Measurements from ENCODE around the gene APAF1. TPM values are rescaled to one million over a fixed set of nuclear protein-coding genes. Genes with fewer than 3 reads are reported as not detected.

Gene APAF1
- total RNA-seq, 2 donors from 2014 or later = 6.2 to 7.8 TPM

DNA sequence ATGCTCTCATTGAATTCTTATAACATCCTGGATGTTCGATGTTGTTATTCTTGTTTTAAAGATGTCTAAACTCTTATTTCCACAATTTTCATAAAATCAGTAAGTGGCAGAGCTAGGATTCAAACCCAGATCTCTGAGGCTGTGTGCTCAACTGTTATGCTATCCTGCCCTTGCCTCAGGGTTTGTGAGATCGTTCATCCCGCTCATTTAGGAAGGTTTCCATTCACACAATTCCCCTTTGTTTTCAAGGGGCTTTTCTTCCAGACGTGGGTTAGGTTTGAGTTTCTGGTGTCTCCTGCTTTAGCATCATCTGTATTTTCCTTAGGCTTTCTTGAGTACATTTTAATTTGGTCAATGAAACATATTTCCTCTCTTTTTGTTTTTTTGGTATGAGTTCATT is 69.3 kb downstream of the APAF1 start:
- no peak for DNase-seq
- no peak for ATAC-seq

DNA sequence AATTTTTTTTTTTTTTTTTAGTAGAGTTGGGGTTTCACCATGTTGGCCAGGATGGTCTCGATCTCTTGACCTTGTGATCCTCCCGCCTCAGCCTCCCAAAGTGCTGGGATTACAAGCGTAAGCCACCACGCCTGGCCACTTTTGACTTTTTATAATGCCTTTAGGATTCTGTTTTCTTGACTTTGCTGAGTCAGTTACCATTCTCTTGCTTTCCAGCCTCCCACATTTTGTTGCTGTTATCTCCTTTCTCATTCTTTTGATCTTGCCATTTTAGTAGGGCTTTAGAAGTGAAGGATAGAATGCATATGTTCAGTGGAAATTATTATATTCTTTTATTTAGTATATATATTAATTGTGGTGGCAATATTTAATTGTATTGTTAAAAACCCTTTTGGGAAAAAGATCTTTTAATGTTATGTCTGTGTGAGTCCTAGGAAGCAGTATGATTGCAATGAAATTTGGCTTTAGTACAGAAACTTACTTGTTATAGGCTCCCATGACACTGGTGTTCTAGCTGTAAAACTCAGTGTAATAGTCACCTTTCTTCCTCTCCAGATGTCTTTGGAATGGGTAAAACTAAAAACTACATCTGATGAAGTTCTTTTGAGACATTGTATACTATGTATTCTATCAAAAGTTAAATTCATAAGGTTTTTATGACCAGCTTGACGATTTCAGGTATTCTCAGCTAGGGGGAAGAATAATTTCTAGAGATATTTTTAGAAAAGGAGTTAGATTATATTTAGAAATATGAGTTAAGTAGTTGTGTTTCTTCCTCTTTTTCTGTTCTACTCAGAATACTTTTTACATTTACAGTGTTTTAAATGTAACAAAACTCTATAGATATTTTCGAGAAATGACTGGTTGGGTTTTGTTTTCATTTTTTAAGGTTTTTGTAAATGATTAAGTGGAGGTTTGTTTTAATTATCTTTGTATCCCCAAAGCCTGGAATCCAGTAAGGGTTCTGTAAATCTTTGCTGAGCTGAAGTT is 74.7 kb downstream of the APAF1 start:
- no peak for ATAC-seq
- intact Hi-C loops (cut with DNase I) = no loop called here
- DNase-seq = no peak

More for the DNA sequence above, 69.3 kb downstream of the APAF1 start:
- intact Hi-C loops (cut with DNase I) = no loop called here

DNA sequence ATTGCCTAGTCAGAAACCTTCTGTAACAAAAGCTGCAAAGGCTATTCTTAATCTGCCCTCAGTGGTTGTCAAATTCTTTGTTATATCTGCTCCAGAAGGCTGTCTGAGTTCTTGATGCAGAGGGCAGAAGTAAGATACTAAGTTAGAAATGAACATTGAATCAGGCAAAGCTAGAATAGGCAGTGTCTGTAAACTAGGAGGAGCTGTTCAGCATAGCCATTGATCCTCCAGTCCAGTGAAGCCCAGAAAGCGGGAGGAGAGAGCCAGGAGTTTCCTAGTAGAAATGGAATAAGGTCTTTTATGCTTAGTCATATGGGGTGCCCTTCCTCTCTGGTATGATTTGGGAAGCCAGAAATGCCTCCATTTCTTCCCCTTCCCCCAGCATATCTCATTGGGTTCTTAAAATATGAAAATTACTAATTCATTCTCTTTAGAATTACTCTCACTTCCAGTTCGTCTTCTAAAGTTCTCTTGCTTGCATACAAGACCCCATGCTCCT is 76.2 kb downstream of the APAF1 start:
- ATAC-seq (no peak), DNase-seq (no peak)
- intact Hi-C loops (cut with DNase I) = no loop called here

DNA sequence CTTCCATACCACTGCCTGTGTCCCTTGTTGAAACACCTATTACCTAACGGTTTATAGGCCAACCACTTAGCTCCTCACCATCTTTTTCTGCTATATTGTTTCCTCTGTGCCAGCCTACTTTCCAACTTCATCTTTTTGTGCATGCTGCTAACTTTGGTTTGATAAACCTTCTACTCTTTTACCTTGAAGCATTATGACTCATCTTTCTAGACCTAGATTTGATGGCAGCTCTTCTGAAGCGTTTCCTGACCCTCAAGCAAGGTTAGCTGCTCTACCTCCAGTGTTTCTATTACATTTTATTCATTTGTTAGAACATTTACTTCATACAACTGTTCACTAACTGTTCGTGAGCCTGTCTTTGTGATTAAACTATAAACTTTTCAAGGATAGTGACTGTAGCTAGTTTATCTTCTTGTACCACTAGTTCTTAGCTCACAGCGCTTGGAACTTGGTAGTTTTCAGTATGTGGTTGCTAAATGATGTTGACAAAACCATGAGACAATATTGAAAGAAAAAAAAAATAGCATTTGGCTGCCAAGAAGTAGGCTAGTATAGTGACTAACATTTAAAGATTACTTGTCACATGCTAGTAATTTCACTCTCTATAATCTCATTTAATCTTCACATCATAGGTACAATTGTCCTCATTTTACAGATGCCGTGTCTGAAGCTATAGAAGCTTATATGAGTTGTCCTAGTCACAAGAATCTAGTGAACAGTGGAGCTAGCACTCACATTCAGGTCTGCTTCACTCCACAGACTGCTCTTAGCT is 79.5 kb downstream of the APAF1 start:
- DNase-seq = no peak
- no peak for ATAC-seq
- intact Hi-C loops (cut with DNase I) = no loop called here

DNA sequence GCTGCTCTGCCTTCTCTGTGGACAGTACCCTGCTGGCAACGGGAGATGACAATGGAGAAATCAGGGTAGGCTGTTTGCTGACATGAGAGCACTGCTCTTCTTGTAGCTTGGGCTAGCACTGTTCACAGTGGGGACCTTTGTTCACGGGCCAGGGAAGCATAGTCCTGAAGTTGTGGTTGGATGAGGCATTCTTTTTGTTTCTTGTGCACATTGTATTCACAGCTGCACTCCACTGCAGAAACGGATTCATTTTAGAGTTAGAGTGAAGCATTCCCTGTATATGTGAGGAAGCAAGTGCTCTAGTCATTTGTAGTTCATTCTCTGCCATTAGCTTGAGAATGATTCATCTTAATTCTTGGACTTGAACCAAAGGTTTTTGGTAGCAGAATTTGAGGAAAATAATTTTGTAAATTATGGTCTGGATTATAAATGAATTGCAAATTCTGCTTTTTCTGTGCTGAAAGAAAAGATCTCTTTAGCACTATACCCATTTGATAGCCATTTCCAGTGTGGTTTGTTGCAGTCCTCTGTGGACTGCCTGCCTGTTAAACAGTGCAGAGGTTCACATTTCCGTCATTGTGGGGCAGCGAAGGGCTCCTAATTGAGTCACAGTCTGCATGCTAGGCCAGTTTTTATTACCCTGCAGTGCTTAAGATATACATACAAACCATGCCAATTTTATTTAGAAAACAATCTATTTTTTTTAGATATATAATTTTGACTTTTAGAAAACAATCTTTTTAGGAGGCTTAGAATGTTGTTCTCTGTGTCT is 80.6 kb downstream of the APAF1 start:
- DNase-seq = no peak
- ATAC-seq = peak; percentile 71 to 78
- intact Hi-C loops (cut with DNase I) = no loop called here

DNA sequence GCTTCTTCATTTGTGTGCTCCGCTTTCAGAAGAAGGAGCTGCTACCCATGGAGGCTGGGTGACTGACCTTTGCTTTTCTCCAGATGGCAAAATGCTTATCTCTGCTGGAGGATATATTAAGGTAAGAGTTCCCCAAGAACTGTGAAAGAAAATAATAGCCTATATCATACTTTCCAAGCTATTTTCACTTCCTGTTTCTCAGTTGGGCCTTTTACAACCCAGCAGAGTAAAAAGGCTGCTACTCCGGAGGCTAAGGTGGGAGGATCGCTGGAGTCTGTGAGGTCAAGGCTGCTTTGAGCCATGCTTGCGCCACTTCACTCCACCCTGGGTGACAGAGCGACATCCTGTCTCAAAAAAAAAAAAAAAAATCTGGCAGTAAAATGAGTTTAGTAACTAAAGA is 82.1 kb downstream of the APAF1 start:
- DNase-seq = no peak
- no peak for ATAC-seq
- intact Hi-C loops (cut with DNase I) = no loop called here

DNA sequence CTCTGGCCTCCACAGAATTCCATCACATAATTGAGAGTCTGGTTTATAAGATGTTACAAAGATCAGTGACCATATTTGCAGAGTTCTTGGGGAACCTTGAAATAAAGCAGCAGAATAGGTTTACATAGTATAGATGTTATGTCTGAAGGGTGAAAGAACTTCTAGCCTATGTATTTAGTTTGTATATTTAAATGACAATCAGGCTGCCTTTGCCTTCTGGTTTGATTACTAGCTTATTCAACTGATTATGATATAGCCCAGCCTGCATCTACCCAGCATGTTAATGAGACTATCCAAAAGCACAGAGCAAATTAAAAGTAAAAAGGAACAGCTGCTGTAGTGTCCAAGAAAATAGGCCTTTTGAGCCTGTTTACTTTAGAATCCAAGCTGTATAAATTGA is 85.3 kb downstream of the APAF1 start:
- intact Hi-C loops (cut with DNase I) = no loop called here
- ATAC-seq (no peak), DNase-seq (no peak)

DNA sequence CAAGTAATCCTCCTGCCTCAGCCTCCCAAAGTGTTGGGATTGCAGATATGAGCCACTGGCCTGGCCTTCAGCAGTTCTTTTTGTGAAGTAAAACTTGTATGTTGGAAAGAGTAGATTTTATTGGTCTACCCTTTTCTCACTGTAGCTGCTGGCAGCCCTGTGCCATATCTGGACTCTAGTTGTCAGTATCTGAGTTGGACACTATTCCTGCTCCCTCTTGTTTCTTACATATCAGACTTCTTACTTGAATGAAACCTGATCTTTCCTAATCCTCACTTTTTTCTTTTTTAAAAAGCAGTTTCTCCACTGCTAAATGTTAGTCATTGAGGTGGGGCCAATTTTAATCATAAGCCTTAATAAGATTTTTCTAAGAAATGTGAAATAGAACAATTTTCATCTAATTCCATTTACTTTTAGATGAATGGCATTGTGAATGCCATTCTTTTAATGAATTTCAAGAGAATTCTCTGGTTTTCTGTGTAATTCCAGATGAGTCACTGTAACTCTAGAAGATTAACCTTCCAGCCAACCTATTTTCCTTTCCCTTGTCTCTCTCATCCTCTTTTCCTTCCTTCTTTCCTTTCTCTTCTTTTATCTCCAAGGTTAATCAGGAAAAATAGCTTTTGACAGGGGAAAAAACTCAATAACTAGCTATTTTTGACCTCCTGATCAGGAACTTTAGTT is 88.7 kb downstream of the APAF1 start:
- DNase-seq (no peak), ATAC-seq (no peak)
- intact Hi-C loops (cut with DNase I) = no loop called here

DNA sequence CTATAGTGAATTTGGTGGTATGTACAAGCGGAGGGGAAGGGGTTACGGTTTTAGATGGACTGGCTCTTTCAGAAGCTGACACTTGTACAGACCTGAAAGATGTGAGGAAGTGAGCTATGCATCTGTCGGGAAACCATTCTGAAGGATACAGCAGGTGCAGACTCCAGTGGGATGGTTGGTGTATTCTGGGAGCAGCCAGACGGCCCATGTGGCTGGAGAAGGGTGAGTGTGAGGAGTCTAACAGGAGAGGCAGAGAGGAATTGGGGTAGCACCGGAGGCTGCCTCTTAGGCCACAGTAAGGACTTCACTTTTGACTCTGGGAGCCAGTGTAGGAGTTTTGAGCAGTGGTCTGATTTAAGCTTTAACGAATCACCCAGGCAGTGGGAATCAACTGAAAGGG is 90.7 kb downstream of the APAF1 start:
- DNase-seq (no peak), ATAC-seq (no peak)
- intact Hi-C loops (cut with DNase I) = no loop called here

DNA sequence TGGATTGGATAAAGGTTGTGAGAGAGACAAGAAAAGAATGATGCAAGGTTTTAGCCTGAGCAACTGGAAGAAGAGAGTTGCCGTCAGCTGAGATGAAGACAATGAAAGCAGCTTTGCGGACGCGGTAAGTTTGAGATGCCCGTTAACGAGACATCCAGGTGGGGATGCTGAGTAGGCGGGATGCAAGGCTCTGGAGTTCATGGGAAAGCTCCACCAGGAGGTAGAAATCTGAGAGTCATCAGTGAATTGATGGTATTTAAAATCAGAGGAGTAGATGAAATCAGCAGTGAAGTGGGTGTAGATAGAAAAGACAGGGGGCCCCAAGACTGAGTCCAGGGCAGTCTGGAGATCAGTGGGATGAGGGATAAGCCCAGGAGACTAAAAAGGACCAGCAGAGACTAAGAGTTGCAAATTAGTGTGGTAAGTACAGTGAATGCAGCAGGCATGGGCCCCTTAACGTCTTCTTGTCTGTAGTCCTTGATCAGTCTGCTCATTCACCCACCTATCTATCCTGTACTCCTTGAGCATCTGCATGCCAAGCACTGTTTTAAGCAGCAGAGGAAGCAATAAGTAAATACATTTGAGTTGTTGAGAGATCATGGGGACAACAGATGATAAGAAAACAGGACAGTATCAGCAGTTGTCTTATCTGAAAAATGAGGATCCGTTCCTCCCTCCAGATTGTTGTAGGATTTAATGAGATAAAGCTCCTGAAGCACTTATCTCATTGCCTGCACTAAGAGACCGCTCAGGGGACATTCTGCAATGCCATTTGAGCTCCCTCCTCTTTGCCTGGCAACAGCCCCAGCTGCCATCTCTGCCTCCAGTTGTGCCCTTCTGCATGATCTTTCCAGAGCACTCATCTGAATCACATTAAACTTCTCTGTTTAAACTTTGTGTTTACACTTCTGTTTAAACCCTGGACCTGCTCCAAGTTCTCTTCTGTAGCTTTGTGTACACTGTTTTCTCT is 91.5 kb downstream of the APAF1 start:
- intact Hi-C loops (cut with DNase I) = no loop called here

DNA sequence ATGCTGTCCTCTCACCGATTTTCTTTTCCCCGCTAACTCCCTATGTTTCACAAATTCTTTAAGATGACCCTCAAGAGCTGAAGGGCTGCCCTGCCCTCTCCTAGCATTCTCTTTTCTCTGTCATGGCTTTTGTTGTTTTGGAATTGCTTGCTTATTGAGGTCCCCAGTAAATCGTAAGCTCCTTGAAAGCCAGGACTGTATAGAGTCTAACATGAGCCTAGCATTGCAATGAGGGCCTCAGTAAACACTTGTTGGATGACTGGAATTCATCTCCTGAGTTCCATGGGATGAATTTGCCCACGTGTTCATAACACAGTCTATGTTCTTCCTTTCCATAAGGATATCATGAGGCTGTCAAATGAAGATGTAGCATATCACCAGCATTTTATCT is 92.2 kb downstream of the APAF1 start:
- DNase-seq (no peak), ATAC-seq (no peak)
- intact Hi-C loops (cut with DNase I) = no loop called here

More for the DNA sequence above, 91.5 kb downstream of the APAF1 start:
- DNase-seq (no peak), ATAC-seq (no peak)

DNA sequence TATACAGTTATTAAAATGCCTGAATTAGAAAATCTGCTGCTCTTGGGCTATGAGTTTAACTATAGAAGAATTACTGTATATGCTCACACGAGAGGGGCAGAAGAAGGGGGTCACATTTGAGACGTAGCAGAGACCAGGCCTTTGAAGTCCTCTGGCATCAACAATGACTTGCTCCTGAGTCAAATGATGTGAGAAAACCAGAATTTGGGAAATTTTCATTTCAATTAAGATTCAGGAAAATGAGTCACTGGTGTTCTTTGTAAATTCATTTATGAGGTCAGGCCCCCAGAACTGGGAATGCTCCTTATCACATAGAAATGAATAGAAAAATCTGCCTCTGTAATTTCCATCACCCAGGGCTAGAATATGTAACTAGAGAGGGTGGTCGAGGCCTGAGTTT is 92.9 kb downstream of the APAF1 start:
- DNase-seq (no peak), ATAC-seq (no peak)
- intact Hi-C loops (cut with DNase I) = no loop called here

DNA sequence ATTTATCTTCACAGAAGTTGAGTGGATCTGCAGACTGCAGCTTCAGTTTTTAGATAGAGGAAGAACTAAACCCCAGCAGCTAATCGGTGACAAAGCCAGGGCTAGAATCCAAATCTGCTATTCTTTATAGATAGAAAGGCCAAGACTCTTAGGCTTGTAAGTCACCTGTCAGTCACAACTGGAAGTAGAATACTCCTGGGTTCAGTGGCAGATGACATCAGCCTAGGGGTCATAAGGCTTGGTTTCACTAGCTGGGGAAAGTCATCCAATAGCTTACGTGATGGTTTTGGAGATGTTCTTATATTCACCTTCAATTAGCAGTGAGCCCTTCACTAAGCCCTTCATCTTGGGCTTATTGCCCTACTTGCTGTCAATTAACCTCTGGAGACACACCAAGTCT is 93.4 kb downstream of the APAF1 start:
- DNase-seq (no peak), ATAC-seq (no peak)
- intact Hi-C loops (cut with DNase I) = no loop called here

DNA sequence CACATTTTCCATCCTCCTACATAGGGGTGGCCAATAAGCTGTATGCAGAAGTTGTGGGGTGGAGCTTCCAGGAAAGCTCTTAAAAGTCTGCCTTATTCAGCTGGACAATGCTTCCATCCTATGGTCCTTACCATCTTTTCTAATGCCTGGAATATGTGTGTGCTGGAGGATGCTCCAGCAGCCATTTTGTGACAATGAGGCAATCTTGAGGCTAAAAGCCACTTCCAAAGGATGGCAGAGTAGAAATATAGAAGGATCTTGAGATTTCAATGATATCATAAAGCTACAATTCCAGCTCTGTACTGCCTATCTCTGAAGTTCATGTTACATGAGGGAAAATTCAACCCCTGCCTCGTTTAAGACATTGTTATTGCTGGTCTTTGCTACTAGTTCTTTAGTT is 95.7 kb downstream of the APAF1 start:
- DNase-seq (no peak), ATAC-seq (no peak)
- intact Hi-C loops (cut with DNase I) = no loop called here

DNA sequence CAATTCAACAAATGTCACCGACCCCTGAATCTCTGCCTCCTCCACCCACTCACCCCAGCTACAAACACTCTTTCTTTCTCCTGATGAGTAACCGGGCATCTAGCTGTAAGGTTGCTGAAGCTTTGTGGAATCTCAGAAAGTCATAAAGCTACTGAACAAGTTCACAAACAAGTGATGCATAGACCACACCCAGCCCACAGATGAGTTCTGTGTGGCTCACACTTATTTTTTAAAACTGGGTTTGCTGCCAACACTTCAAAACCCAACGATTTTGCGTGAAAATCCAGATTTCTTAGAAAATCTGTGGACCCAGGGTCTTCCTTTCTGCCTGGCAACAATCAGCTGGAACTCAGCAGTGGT is 96.1 kb downstream of the APAF1 start:
- no peak for ATAC-seq
- no peak for DNase-seq
- intact Hi-C loops (cut with DNase I) = no loop called here

DNA sequence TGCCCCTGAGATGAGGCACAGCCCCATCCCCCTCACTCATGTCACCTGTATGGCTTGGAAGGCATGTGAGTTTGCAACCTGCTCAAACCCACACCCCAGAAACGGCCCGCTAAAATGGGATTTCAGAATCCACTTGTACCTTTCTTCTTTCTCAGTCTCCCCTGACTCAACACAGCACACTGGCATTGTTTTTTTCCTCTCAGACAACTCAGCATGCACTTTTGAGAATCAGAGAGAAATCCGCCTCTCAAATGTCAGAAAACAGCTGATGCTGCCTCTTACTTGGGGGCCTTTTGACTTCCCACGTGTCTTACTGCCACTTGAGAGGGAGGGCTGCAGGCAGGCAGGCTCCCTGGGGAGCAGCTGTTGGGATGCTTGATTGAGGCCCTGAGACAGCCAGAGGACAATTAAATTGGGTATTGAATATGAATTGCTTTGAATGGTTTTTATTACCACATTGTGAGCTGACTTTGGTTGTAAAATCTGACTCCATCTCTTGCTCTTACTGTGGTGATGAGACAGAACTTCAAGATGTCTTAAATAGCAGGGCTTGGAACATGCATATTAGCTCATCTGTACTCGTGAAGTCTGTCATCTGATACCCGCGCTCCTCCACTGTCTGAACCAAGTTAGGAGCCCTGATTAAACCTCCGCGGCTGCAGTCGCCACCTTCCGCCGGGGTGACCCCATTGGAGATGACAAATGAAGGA is 96.6 kb downstream of the APAF1 start:
- DNase-seq = no peak
- no peak for ATAC-seq
- intact Hi-C loops (cut with DNase I) = no loop called here

DNA sequence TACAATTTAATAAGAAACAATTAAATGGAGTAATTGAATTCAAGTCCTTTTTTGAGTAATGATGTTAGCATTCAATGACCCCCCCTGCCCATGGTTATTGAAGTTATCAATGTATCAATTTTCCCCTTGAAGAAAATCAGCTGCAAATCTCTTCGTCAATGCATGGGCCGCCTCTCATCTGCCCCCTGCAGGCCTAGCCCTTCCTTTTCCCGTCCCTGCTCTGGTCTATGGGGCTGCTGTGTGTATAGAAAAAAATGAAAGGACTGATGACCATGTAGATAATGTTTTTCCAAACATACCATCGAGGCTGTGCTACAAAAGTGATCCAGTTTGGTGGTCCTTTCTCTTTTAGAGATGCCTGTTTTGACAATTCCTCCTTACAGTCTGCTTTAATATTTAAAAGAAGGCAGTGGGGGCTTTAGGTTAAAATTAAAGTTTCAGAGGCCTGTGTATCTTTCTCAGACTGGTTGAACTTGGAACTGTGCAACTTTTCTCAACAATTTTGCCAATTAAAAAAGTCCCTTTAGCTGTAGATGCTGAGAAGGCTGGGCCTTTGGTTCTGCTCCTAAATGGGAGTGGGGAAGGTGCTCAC is 98.4 kb downstream of the APAF1 start:
- no peak for DNase-seq
- ATAC-seq = no peak
- intact Hi-C loops (cut with DNase I) = no loop called here
